GM12874 (cell line): Measurements from ENCODE around the gene ATP8A1.

ENCODE experiments used
- TF ChIP-seq, protein P1 (sequence below): IDR thresholded peaks from 2 replicates; pipeline ENCODE4 v1.5.1; 2011; ENCODE audit warnings: low read depth, mild to moderate bottlenecking, control low read depth, low read length, moderate library complexity; ENCODE audit not compliant: insufficient read depth

The ATP8A1 gene

DNA sequence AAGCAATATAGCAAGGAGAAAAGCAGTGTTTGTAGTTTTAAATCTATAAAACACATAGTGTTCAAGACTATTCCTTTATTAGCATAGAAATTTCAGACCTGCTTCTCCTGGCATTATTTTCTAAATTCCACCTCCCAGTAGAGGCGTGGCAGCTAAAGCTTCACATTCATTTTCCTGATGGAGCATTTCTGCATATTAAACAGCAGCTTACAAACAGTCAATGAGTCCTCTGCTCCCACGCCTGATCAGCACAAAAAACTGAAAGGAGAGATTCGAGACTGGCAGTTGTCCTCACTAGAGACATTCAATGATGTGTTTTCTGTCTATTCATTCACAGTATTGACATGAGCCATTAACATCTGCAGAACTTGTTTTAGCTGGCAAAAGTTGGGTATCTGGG is 198.2 kb downstream of the ATP8A1 start:
- TF ChIP-seq, protein P1, sequence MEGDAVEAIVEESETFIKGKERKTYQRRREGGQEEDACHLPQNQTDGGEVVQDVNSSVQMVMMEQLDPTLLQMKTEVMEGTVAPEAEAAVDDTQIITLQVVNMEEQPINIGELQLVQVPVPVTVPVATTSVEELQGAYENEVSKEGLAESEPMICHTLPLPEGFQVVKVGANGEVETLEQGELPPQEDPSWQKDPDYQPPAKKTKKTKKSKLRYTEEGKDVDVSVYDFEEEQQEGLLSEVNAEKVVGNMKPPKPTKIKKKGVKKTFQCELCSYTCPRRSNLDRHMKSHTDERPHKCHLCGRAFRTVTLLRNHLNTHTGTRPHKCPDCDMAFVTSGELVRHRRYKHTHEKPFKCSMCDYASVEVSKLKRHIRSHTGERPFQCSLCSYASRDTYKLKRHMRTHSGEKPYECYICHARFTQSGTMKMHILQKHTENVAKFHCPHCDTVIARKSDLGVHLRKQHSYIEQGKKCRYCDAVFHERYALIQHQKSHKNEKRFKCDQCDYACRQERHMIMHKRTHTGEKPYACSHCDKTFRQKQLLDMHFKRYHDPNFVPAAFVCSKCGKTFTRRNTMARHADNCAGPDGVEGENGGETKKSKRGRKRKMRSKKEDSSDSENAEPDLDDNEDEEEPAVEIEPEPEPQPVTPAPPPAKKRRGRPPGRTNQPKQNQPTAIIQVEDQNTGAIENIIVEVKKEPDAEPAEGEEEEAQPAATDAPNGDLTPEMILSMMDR = no peak

DNA sequence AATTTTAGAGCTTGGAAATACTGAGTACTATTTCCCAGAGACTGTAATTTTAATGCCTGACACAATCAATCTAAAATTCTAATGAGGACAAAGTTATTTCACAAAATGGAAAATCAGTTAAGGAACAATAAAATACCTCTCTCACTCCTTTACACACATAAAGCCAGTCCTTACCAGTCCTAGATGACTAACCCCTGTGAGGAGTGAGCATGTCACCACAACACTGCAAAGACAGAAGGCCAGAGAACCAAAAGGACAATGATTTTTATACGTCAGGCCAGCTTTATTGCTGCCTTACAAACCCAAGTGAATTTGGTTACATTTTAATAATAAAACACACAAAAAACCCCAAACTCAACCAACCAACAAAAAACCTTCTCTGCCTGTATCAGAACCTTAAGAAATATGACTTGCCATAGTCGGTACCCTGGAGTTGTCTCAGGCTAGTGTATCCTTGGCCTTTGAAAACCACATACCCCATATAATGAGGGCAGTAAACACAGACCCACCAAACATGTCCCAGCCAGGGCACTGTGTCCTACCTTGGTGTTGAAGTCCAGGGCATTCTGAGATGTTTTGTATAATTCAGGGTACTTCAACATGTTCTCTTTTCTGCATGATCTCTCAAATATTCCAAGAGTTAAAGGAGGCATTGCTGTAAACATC is 202.0 kb downstream of the ATP8A1 start:
- TF ChIP-seq, protein P1 = no peak

DNA sequence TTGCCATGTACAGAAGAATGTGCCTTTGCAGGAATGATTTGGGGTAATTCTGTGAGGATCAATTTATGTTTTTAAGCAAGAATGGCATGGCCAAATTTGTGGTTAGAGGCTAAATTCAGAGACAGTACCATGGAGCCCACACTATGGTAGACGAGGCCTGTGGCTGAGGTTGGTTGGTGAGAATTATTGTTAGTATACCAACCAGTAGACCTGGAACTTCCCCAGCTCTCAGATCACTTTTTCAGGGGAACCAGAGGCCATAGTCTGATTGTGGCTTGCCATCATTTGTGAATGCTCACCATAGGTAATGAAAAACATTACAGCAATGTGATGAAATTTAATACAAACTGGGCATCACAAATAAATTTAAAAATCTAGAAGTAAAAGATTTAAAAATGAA is 203.3 kb downstream of the ATP8A1 start:
- TF ChIP-seq, protein P1 = no peak

DNA sequence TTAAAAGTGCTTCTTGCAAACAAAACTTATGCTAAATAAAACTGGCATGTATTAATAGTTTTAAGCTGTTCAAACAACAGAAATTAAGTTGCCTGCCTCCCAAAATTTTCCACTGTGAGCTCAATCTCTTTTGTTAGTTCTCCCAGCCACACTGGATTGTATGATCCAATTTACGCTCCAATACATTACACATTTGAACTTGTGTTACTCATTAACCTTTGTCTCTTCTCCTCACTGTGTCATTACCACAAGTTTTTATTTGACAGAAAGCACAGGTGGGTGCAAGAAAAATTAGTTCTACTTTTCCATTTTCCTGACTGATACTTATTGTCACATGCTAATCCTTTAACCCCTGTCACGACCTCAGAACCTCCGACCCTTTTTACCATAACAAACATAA is 204.1 kb downstream of the ATP8A1 start:
- TF ChIP-seq, protein P1 = no peak

DNA sequence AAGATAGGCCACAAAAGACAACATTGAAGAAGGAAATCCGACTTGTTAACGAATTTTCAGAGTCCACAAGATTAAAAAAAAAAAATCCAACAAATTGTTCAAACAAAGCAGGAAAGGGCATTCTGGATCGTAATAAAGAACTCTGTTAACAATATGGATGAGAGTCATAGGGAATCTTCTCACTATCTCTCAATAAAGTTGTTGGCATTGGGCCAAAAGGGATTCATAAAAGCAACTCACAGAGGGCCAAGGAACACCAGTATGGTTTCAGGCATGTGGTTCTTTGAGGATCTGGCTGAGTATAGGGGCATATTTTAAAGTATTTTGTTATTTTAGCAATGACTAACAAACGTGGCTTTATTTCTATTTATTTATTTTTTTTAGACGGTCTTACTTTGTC is 210.1 kb downstream of the ATP8A1 start:
- TF ChIP-seq, protein P1 = no peak

DNA sequence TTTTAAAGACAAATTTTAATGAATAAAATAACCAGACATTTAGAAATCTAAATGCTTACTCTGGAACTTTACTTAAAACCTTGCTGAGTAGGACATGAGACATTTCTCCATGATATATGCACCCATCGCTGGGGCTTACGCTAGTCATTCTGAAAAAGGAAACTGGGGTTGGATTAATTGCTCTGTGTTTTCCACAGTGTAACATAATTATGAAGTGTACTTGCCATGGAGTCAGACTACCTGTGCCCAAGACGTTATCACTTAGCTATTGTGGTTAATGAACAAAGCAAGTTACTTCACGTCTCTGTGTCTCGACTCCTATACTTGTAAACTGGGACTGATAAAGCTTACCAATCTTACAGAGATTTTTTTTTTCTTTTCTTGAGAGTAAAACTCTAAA is 211.9 kb downstream of the ATP8A1 start:
- TF ChIP-seq, protein P1 = no peak

DNA sequence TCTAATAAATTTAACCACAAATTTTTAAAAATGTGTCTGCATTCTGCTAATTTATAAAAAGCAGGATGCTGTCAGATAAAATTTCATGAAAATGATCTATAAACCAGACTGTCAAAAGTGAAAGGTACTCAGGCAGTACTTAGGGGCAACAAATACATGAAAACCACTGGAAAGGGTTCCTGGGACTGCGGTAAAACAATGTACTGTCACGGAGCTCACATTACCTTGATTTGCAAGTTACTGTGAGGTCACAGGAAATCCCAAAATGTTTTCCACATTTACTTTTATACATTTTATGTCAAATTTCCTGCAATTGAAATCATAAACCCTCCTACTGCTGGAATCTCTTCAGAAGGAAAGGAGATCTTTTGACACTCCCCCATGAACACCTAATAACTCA is 214.3 kb downstream of the ATP8A1 start:
- TF ChIP-seq, protein P1 = no peak

DNA sequence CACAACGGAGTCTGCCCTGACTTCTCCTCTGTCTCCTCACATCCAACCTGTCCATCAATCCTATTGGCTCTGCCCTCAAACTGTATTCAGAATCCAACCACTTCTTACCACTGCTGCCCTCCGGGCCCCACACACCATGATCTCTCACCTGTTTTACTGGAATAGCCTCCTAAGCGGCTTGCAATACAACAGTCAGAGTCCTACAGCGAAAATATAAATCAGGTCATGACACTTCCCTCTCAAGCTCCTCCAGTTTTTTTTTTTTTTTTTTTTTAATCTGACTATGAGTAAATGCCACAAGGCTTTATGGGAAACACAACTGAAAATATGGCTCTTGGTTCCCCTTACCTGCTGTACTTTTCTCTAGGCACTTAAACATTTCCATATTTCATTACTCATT is 216.8 kb downstream of the ATP8A1 start:
- TF ChIP-seq, protein P1 = no peak
